ENCODE data around the gene IVNS1ABP. TPM values are rescaled to one million over a fixed set of nuclear protein-coding genes. Genes with fewer than 3 reads are reported as not detected.

Gene IVNS1ABP
- total and polyA plus RNA-seq, 2 of the 13 experiments (the other 11 are each of a cell fraction or from before 2014, with no cell fraction given): 49.1 to 51.7 TPM

- TF ChIP-seq ZNF276 (CRISPR knock-in tag; IDR thresholded peaks at IDR 0.05; ENCODE audit: low read depth) (no peak), PHF21A (CRISPR knock-in tag; IDR thresholded peaks at IDR 0.05) (no peak), HOXA7 (CRISPR knock-in tag; IDR thresholded peaks at IDR 0.05) (no peak), CBX2 (IDR thresholded peaks at IDR 0.05; ENCODE audit: low read depth, low read length) (no peak), CBX2 (CRISPR knock-in tag; IDR thresholded peaks at IDR 0.05; ENCODE audit: low read depth) (no peak), FOXC1 (CRISPR knock-in tag; IDR thresholded peaks at IDR 0.05; ENCODE audit: borderline replicate concordance) (no peak), SP5 (CRISPR knock-in tag; IDR thresholded peaks at IDR 0.05; ENCODE audit: borderline replicate concordance, low read depth) (no peak), ZNF704 (CRISPR knock-in tag; IDR thresholded peaks at IDR 0.05; ENCODE audit: borderline replicate concordance) (no peak)
Measured at GRCh38 chr1:185271921-185272320, 45.1 kb downstream of the IVNS1ABP start (continued).

- Histone ChIP-seq H2AFZ (ENCODE audit: low read length) (no peak overlapping the region), H3K79me2 (ENCODE audit: insufficient read depth, low read length) (no peaks in the 10 kb centered on the region), H3K4me2 (ENCODE audit: low read depth, low read length) (no peak overlapping the region), H3K9ac (ENCODE audit: insufficient read depth, low read depth, low read length) (no peak overlapping the region), H3K4me3 (replicated peaks in 1 of 3; ENCODE audit: insufficient read depth in 1 of 3, low read depth in 2 of 3, low read length in 3 of 3) (no peak overlapping the region), H3K36me3 (replicated peaks in 1 of 2; ENCODE audit: control insufficient read depth in 1 of 2, insufficient read depth in 2 of 2, low read length in 2 of 2) (no peaks in the 10 kb centered on the region), H3K9me3 (ENCODE audit: low read length) (no peaks in the 10 kb centered on the region), H3K4me1 (ENCODE audit: insufficient read depth, low read length) (no peaks in the 10 kb centered on the region), H3K27ac (ENCODE audit: extremely low read length, insufficient read depth, low read length) (no peak overlapping the region), H3K27me3 (ENCODE audit: control insufficient read depth in 1 of 2, insufficient read depth in 2 of 2, low read length in 2 of 2) (no peaks in the 10 kb centered on the region; a peak in 1 of 5 replicates), H4K20me1 (ENCODE audit: insufficient read depth, low read length) (no peaks in the 10 kb centered on the region)
- intact Hi-C loops (cut with micrococcal nuclease; ENCODE audit: unreplicated experiment): no loop called here
- ChIA-PET CTCF (ENCODE audit: low intra/inter-chr PET ratio, low total read pairs) (no interaction called here), POLR2A (no interaction called here)
- ATAC-seq: no peak; the same call in 2 of the 3 replicates
- in situ Hi-C loops (cut with HindIII; ENCODE audit: extremely low pct_ligation_motif_present, low pct_unique_long_range_greater_than_20kb): no loop called here
- no peak for FAIRE-seq
- peak; percentile 15 for DNase-seq (ENCODE audit: low spot score)
- 52% methylated on average over 2 of the region's 2 CpGs for WGBS (ENCODE audit: low lambda C conversion rate)
- BruUV-seq (replicated peaks): no TSS peak
- TF ChIP-seq ATF5 (CRISPR knock-in tag; IDR thresholded peaks at IDR 0.05; ENCODE audit: low read depth) (no peak), THAP11 (CRISPR knock-in tag; IDR thresholded peaks at IDR 0.05) (no peak), ZNF138 (CRISPR knock-in tag; IDR thresholded peaks at IDR 0.05; ENCODE audit: low read depth) (no peak), ZBTB14 (CRISPR knock-in tag; IDR thresholded peaks at IDR 0.05) (no peak), REST (IDR thresholded peaks at IDR 0.05; ENCODE audit: borderline replicate concordance in 1 of 2, low read depth in 1 of 2, low read length in 2 of 2) (no peak)
Measured at GRCh38 chr1:185268352-185268751, 48.7 kb downstream of the IVNS1ABP start.

Data from HepG2 (cell line).